SU-DHL-6 (cell line): Measurements from ENCODE around the gene CNOT6L.

Source experiments
- H2AFZ ChIP-seq: fragments of 200-600 bp; sonication (generic); 2 replicates; pipeline ENCODE4 v1.6.1; 2014; ENCODE audit warnings: low read depth, mild to moderate bottlenecking, moderate library complexity, mixed read lengths, antibody characterized with exemption, low read length; ENCODE audit not compliant: severe bottlenecking
- H3F3A ChIP-seq: fragments of 200-600 bp; shearing (Covaris generic); 2 replicates; pipeline ENCODE4 v1.6.0; 2016; ENCODE audit warnings: antibody characterized with exemption, mild to moderate bottlenecking; ENCODE audit not compliant: insufficient read depth
- H3K27ac ChIP-seq: fragments of 200-600 bp; sonication (generic); 2 replicates; pipeline ENCODE4 v1.5.1; 2016; ENCODE audit warnings: low read depth, mild to moderate bottlenecking, low read length, moderate library complexity, mixed read lengths
- H3K27me3 ChIP-seq: fragments of 200-600 bp; sonication (generic), shearing (Covaris generic); 2 replicates; pipeline ENCODE4 v1.6.0; 2014; ENCODE audit warnings: mild to moderate bottlenecking, low read length
- H3K36me3 ChIP-seq: fragments of 200-600 bp; sonication (generic); 2 replicates; pipeline ENCODE4 v1.6.1; 2014; ENCODE audit warnings: mild to moderate bottlenecking, low read length, mixed read lengths
- H3K4me2 ChIP-seq: fragments of 300-600, 200-600 bp; shearing (Covaris generic), sonication (generic); 2 replicates; pipeline ENCODE4 v1.6.0; 2014; ENCODE audit warnings: low read length, low read depth, mild to moderate bottlenecking; ENCODE audit not compliant: poor library complexity, severe bottlenecking
- H3K4me3 ChIP-seq: fragments of 200-600 bp; sonication (generic); 2 replicates; pipeline ENCODE4 v1.5.1; 2014; ENCODE audit warnings: antibody characterized with exemption, low read length, mild to moderate bottlenecking, mixed read lengths; ENCODE audit not compliant: insufficient read depth, poor library complexity, severe bottlenecking
- H3K79me2 ChIP-seq: fragments of 200-600 bp; sonication (generic); 2 replicates; pipeline ENCODE4 v1.6.1; 2014; ENCODE audit warnings: mild to moderate bottlenecking, low read length, moderate library complexity; ENCODE audit not compliant: insufficient read depth
- H3K9ac ChIP-seq: fragments of 200-600 bp; sonication (generic); 2 replicates; pipeline ENCODE4 v1.7.0; 2014; ENCODE audit warnings: mild to moderate bottlenecking, low read length
- H3K9me2 ChIP-seq: fragments of 200-600 bp; sonication (generic); replicated peaks from 2 replicates; pipeline ENCODE4 v1.6.1; 2014; ENCODE audit warnings: low read length; ENCODE audit not compliant: insufficient read depth
- H3K9me3 ChIP-seq: fragments of 200-600 bp; sonication (generic); 2 replicates; pipeline ENCODE4 v1.6.1; 2014; ENCODE audit warnings: low read length, mixed read lengths; ENCODE audit not compliant: insufficient read depth
- H4K20me1 ChIP-seq: fragments of 200-600 bp; sonication (generic); 2 replicates; pipeline ENCODE4 v1.6.1; 2014; ENCODE audit warnings: low read depth, mild to moderate bottlenecking, antibody characterized with exemption, low read length, moderate library complexity, mixed read lengths
- EZH2phosphoT487 ChIP-seq: fragments of 200-600 bp; sonication (generic), shearing (Covaris generic); conservative IDR thresholded peaks from 2 replicates; pipeline ENCODE4 v1.6.1; 2018; ENCODE audit warnings: mild to moderate bottlenecking, antibody characterized with exemption, low read length, moderate library complexity, mixed read lengths
- TF ChIP-seq, protein P1 (sequence below): fragments of 200-600 bp; sonication (generic); IDR thresholded peaks from one replicate; pipeline ENCODE4 v1.5.1; 2017; ENCODE audit warnings: antibody characterized with exemption, mild to moderate bottlenecking, low read length, moderate library complexity; ENCODE audit not compliant: insufficient read depth, poor library complexity, severe bottlenecking

The CNOT6L gene

DNA sequence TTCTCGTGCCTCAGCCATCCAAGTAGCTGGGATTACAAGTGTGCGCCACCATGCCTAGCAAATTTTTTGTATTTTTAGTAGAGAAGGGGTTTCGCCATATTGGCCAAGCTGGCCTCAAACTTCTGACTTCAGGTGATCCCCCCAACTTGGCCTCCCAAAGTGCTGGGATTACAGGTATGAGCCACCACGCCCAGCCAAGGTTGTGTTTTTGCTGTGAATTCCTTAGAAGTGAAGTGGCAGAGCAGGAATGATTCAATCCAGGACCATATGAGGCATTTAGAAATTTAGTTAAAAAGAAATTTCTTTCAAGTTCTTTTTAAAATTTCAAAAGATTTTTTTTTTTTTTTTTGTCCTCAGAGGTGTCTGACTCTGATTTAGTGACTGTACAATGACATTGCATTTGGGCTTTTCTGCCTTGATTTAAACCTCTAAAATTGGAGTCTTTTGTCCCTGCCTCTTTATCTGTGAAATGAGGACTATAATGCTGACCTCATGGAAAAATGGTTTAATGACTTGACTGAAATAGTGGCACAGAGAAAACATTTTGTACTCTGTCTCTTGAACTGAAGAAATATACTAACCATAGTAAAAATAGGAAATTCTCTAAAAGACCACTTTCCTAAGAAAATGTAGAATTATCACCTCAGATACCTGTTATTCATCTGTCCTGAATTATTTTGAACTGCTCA lies 153.6 kb downstream of the CNOT6L start:
- H2AFZ ChIP-seq = no peak overlapping the region
- no peaks in the 10 kb centered on the region for H3K9me3 ChIP-seq
- no peaks in the 10 kb centered on the region for H3K79me2 ChIP-seq
- no peak overlapping the region for H3K4me2 ChIP-seq
- no peaks in the 10 kb centered on the region for H3K9me2 ChIP-seq
- H3K27ac ChIP-seq = no peak overlapping the region
- TF ChIP-seq, protein P1, sequence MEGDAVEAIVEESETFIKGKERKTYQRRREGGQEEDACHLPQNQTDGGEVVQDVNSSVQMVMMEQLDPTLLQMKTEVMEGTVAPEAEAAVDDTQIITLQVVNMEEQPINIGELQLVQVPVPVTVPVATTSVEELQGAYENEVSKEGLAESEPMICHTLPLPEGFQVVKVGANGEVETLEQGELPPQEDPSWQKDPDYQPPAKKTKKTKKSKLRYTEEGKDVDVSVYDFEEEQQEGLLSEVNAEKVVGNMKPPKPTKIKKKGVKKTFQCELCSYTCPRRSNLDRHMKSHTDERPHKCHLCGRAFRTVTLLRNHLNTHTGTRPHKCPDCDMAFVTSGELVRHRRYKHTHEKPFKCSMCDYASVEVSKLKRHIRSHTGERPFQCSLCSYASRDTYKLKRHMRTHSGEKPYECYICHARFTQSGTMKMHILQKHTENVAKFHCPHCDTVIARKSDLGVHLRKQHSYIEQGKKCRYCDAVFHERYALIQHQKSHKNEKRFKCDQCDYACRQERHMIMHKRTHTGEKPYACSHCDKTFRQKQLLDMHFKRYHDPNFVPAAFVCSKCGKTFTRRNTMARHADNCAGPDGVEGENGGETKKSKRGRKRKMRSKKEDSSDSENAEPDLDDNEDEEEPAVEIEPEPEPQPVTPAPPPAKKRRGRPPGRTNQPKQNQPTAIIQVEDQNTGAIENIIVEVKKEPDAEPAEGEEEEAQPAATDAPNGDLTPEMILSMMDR = no peak
- no peak for TF ChIP-seq EZH2phosphoT487
- no peaks in the 10 kb centered on the region for H3K36me3 ChIP-seq
- H3K9ac ChIP-seq = no peak overlapping the region
- no peaks in the 10 kb centered on the region for H4K20me1 ChIP-seq
- no peaks in the 10 kb centered on the region for H3F3A ChIP-seq
- no peaks in the 10 kb centered on the region for H3K27me3 ChIP-seq
- H3K4me3 ChIP-seq = no peak overlapping the region
